Gastroesophageal sphincter (tissue), 3 donors: ENCODE results near the gene RRP12.

Experiments
- EP300 ChIP-seq: sonication (generic); formaldehyde crosslinking; IDR thresholded peaks from one replicate; pipeline ENCODE4 v1.6.1; 2017; ENCODE audit warnings: antibody characterized with exemption, mild to moderate bottlenecking
- POLR2A ChIP-seq, 2 donors: fragments of 450-650 bp; IDR thresholded peaks; one replicate each; pipeline ENCODE4 v1.6.1; 2017; ENCODE audit warnings: antibody characterized with exemption in 2 of 2, mild to moderate bottlenecking in 2 of 2, moderate library complexity in 1 of 2
- TF ChIP-seq, protein P1 (sequence below), 4 experiments: fragments of 200-600 bp in 2 of 4; fragments of 450-650 bp in 2 of 4; sonication (generic) in 1 of 4; IDR thresholded peaks; one replicate each; pipeline ENCODE4 v1.5.1; 2017 to 2019; ENCODE audit warnings: antibody characterized with exemption in 4 of 4, mild to moderate bottlenecking in 2 of 4, moderate library complexity in 2 of 4

DNA sequence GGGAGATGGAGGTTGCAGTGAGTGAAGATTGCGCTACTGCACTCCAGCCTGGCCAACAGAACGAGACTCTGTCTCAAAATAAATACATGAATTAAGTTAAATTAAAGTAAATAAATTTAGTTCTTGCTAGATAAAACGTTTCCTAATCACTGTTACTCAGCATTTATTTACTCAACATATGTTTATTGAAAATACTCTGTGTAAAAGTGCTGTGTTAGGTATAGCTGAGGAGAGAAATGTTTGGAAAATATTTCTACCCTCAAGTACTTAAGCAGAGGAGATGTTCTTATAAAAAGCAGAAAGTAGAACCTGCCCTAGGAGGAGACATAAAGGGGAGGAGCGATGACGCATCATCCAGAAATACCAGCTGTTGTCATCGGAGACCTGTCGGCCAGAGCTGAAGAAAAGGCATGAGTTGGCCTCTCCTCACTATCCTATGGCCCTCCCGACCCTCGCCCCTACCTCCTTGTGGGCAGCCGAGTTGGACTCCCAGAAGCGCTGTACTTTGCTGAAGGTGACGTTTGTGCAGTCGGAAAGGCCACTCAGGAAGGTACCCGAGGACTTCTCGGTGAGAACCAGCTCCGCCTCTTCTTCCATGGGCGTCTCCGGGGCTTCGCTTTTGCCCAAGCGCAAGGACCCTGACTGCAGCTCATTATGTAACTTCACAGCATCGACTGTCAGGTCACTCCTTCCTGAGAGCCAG lies 1.1 kb downstream of the RRP12 start:
- TF ChIP-seq, protein P1, sequence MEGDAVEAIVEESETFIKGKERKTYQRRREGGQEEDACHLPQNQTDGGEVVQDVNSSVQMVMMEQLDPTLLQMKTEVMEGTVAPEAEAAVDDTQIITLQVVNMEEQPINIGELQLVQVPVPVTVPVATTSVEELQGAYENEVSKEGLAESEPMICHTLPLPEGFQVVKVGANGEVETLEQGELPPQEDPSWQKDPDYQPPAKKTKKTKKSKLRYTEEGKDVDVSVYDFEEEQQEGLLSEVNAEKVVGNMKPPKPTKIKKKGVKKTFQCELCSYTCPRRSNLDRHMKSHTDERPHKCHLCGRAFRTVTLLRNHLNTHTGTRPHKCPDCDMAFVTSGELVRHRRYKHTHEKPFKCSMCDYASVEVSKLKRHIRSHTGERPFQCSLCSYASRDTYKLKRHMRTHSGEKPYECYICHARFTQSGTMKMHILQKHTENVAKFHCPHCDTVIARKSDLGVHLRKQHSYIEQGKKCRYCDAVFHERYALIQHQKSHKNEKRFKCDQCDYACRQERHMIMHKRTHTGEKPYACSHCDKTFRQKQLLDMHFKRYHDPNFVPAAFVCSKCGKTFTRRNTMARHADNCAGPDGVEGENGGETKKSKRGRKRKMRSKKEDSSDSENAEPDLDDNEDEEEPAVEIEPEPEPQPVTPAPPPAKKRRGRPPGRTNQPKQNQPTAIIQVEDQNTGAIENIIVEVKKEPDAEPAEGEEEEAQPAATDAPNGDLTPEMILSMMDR (IDR thresholded peaks at IDR 0.05) = no peak
- TF ChIP-seq POLR2A (IDR thresholded peaks at IDR 0.05) (no peak), EP300 (no peak)
